Raji (cell line): ENCODE measurements around the gene ZNF618.

ENCODE experiments used
- POLR2A ChIP-seq: IDR thresholded peaks from 2 replicates; pipeline ENCODE4 v1.6.1; 2011; ENCODE audit warnings: low read depth, low read length, control low read depth; ENCODE audit not compliant: insufficient read depth

ZNF618 gene

DNA sequence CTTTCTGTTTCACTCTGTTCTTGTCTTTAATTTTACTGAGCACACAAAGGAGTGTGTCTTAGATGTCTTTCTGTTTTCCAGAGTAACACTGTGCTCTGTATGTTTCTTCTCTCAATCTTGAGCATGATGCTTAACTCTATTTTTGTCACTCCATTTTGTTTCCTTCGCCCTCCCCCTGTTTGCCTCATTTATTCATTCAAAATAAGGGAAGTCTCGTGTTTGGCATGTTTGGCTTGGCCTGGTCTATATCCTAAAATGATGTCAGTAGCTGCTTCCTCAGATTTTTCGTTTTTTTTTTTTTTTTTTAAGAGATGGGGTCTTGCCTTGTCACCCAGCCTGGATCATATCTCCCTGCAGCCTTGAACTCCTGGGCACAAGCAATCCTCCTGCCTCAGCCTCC, 22.0 kb downstream of the ZNF618 start:
- TF ChIP-seq POLR2A: no peak

DNA sequence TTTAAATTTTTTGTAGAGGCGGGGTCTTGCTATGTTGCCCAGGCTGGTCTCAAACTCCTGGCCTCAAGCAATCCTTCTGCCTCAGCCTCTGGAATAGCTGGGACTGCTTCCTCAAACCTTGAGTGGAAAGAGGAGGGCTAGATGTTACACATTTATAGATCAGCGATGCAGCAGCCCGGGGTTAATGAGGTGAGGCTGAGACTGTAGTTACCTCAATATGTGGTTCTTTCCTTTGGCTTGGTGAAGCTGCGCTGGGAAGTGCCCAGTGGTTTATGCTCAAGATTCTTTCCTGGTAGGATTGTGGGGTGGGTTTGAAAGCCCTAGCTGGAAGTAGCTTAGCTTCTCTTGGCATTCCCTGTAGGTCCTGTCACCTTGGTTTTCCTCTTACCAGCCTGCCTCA, 22.5 kb downstream of the ZNF618 start:
- no peak for TF ChIP-seq POLR2A

DNA sequence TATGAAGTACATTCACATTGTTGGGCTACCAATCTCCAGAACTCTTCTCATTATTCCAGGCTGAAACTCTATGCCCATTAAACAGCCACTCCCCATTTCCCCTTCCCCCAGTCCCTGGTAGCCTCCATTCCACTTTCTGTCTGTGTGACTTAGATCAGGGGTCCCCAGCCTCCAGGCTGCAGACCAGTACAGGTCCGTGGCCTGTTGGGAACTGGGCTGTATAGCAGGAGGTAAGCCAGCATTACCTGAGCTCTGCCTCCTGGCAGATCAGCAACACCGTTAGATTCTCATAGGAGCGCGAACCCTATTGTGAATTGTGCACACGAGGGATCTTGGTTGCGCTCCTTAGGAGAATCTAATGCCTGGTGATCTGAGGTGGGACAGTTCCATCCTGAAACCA, 23.1 kb downstream of the ZNF618 start:
- no peak for TF ChIP-seq POLR2A

DNA sequence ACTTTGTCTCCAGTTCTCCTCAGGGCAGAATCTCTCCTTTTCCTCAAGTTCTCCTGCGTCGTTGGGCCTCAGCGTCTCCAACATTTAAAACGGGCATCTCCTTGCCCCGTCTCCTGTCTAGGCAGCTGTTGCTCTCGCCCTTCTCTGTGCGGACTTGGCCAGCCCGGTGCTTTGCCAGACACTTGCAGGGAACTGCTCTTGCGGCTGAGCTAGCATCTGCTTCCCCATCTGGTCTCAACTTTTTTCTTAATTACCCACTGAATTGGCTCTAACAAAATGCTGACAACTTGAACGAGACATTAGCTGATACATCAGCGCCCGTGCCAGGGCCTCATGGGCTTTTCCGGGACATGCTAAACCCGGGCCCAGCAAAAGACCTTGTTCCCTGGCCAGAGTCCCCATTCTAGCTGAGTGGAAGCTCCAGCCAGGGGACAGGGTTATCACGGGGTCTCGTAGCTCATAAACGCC, 25.1 kb downstream of the ZNF618 start:
- no peak for TF ChIP-seq POLR2A

DNA sequence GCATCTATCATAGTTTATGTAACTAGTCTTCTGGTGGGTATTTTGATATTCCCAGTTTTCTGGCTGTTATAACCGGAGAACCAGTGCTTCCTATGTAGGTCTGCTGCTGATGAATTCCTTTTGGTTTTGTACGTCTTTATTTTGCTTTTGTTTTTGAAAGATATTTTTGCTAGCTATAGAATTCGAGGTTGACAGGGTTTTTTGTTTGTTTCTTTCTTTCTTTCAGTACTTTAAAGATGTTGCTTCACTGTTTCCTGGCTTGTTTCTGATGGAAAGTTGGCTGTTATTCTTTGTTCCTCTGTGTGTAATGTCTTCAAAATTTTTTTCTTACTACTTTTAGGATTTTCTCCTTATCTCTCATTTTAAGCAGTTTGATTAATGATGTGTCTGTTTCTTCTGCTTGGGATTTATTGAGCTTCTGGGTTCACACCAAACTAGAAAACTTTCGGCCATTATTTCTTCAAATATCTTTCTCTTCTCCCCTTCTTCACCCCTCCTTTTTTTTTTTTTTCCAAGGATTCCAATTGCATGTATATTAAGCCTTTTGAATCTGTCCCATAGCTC, 27.5 kb downstream of the ZNF618 start:
- TF ChIP-seq POLR2A: no peak

DNA sequence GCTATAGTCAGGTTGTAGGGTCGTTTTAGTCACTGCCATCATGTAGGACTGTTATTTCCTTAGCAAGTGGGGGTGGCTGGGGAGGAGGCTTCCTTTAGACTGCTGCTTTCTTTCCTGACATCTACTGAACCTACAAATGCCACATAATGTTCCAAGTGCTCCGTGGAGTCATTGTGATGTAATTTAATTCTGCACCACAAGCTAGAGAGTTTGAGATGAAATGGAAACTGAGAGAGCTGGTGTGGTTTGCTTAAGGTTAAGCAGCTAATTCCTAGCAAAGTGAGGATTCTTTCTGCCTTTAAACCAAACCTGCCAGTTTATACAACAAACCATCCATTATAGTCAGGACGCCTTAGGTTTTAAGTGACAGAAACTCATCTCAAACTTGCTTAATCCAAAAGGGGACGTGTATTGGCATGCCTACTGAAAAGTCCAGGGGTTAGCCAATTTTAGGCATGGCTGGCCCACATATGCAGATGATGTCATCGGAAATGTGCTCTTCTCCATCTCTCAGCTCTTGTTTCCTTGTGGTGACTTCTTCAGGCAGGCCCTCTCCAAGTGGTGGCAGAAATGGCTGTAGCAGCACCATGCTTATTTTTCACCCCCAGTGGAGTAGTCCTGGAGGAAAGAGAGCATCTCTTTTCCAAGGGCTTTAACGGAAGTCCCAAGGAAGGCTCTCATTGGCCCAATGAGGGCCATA, 30.5 kb downstream of the ZNF618 start:
- TF ChIP-seq POLR2A: no peak

DNA sequence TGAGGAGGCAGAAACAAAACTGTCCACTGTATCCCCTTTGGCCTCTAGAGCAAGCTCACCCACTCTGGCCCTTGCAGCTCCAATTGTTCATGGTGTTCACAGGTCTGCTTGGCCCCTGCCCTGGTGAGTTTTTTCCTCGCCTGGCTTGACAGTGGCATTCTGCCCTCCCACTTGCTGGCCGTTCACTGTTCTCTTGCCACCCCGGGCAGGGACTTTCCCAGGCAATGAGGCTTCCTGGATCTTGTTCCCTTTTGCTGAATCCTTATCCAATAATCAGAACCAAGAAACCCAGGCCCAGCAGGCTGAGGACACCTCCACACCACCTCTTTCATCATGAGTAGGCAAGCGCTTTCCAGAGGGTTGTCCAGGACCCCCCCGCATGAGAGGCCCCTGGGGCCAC, 31.2 kb downstream of the ZNF618 start:
- TF ChIP-seq POLR2A: no peak

DNA sequence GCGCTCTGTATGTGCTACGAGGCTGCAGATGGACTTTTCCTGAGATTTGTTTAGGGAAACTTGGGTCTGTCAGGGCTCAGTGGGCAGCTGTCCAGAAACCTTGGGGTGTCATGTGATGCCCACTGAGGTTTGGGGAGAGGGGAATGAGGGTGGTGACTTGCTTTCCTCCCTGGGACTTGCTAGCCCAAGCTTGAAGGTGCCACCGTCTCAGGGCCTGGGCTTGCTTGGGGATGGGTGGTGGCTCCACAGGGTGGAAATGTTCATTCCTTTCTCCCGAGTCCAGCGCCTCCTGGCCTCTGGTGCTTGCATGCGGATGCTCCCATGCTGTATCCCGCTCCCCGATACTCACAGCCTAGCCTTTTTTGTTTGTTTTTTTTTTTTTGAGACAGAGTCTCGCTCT, 33.3 kb downstream of the ZNF618 start:
- TF ChIP-seq POLR2A: no peak

DNA sequence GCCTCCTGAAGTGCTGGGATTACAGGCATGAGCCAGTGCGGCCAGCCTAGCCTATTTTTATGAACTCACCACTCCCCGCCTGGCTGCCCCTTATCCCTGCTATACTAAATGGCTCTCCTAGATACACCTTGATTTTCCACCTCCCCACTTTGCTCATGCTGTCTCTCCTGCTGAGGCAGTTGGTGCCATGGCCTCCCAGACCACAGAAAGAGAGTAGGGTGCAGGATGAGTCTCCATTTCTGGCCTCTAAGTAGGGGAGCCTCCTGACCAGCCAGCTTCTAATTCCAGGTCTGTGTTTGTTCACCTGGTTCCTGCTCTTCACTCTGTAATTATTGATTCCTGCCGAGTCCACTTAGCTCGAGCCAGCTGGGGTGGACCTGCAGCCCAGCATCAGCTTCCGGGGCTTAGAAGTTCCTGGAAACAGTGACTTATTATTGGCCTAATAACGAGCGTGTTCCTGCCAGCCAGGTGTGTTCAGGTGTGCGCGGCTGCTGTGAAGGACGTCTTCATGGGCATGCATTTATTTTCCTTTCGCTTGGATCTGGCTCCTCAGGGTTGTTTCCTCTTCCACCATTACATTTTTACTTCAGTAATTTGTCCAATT, 34.0 kb downstream of the ZNF618 start:
- TF ChIP-seq POLR2A: no peak

DNA sequence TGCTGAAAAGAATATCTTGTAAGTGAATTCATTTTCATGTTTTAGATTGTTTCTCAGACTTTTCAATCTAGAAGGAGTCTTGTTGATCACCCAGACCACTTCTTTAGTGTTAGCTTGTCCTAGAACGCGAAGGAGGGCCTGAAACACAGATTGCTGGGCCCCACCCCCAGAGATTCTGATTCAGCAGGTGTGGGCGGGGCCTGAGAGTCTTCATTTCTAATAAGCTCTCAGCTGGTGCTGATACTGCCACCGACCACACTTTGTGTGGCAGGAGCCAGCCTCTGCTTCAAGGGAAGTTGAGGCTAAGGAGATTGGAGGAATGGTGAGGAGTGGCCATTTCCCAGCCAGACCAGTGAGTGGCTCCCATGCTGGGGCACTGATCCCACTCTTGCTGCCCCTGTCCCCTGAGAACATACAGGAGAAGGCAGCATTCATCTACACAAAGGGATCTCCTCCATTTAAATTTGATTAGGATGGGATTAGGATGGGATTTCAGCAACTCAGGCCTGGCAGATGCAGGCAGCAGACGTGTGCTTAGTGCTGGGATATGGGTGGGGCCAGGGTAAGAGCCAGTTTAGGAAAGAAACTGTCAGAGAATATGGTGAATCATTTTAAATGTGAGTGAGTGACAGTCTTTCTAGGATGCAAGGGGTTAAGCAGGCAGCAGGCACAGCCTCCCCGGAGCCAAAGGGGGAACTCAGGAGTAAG, 35.9 kb downstream of the ZNF618 start:
- TF ChIP-seq POLR2A: no peak

DNA sequence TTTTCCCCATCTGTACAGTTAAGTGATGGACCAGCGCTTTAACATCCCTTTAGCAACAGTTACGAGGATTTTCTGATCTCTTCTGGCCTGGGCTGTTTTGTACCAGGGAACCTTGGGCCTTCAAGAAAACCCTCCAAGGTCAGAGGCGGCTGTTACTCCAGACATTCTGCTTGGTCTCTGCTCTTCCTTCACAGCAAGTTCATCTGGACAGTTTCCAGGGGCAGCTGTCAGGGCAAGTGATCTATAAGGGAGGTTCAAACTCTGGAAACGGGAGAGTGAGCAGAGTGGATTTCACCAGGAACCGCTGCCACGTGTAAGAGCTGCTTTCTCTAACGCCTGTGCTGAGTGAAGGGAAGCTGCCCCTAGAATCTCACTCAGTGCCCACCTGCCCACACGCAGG, 36.7 kb downstream of the ZNF618 start:
- TF ChIP-seq POLR2A: no peak

DNA sequence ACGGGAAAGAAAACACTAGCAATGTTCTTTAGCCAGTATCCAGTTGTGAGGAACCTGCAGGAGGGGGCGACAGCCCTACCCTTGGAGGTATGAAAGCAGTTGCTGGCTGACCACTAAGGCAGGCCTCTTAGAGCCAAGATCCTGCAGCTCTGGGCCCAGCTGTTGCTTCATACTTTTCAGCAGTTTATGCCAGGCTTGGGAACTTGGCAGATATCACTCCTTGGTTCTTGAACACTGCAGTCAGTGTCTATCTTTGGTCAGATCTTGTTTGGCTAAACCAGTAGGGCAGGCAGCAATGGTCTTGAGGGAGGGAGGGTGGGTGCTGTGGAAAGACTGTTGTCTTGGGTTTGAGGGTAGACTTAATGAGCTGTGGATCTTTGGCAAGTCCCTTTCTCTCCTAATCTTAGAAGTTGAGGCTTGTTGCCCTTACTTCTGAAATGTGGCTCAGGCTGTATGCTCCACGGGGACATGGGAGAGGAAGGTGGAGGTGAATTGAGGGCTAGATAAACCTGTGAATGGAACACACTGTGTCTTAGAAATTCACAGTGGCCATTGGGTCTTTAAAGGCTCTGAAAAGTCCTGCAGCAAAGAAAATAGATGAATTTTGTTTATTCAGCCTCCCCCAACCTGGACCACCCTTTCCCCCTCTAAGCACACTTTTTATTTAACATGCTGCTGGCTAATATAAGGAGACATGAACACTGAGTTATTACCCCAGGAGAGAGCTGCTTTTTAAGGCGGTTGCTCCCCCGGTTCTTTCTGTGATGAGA, 37.5 kb downstream of the ZNF618 start:
- TF ChIP-seq POLR2A: no peak

DNA sequence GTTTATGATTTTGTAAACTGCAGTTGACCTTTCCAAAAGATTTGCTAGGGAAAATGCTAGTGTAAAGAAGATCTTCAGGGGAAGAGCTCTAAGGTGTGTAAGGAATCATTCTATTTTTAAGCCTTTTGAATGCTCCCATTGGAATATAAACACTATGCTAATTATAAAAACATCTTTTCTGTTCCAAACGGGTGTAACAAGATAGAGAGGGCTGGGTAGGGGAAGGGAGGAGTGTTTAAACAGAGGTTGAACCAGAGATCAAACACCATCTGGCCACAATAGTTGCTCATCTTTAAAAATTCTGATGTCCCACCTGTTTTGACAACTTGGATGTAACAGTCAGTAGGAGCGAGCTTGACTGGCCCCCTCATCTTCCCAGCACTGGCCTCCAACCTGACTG, 38.4 kb downstream of the ZNF618 start:
- TF ChIP-seq POLR2A: no peak

DNA sequence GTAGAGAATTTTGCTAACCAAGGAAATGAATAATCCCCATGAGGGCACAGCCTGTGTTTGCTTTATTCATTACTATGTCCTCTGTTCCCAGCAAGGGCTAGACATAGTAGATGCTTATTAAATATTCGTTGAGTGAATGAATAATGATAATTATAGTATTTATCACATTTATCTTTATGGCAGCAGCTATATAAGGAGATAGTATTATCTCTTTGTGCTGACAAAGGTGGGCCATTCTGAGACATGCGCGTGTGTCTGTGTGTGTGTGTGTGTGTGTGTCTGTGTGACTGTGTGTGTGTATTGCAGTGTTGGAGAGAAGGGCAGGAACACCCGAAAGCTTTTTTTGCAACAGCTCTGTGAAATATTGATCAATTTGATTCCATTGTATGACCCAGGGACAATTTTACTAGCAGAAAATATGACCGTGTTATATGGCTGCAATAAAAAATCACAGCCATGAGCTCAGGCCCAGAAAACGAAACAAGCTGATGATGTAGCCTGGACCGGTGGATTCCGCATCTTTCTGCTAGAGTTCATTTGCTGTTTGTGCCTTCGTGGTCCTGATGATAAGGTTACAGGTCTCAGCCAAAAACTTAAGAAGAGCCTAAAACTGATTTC, 39.8 kb downstream of the ZNF618 start:
- no peak for TF ChIP-seq POLR2A

DNA sequence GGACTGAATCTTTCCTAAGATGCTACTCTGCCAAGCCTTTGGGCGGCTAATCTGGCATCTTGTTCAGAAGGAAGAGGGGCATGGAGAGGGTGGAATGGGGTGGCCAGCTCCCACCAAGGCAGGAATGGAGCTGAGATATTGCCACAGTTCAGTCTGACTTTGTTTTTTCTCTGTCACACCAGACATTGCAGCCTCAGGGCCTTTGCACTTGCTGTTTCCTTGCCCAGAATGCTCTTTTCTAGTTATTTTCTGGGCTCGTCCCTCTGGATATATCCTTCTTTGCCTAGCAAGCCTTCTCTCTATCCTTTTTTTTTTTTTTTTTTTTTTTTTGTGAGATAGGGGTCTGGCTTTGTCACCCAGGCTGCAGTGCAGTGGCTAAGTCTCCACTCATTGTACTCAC, 40.8 kb downstream of the ZNF618 start:
- TF ChIP-seq POLR2A: no peak
